ENCODE measurements around the gene CBFA2T2. TPM values are rescaled to one million over a fixed set of nuclear protein-coding genes. Genes with fewer than 3 reads are reported as not detected.
"Not testable (repeated sequence)": the region's sequence is repeated elsewhere in the genome, so short reads cannot be mapped to it uniquely, and the experiment has no call there.

The CBFA2T2 gene
- total RNA-seq, 4 donors from 2014 or later: 31.2 to 51.3 (median 37.8) TPM

GRCh38 chr20:33555755-33556154, 65.9 kb downstream of the CBFA2T2 start:
- no peaks in the 10 kb centered on the region for H3K27me3 ChIP-seq
- peak overlapping the region in 1 of 4 donors; percentile 57 for H3K27ac ChIP-seq
- no peaks in the 10 kb centered on the region for H3K36me3 ChIP-seq
- no peaks in the 10 kb centered on the region for H3K9me3 ChIP-seq
- H3K4me3 ChIP-seq: no peak overlapping the region
- H3K4me1 ChIP-seq: peaks cover 0 to 13% (median 0%) of the 10 kb centered on the region in 4 donors
- TF ChIP-seq, protein P1, sequence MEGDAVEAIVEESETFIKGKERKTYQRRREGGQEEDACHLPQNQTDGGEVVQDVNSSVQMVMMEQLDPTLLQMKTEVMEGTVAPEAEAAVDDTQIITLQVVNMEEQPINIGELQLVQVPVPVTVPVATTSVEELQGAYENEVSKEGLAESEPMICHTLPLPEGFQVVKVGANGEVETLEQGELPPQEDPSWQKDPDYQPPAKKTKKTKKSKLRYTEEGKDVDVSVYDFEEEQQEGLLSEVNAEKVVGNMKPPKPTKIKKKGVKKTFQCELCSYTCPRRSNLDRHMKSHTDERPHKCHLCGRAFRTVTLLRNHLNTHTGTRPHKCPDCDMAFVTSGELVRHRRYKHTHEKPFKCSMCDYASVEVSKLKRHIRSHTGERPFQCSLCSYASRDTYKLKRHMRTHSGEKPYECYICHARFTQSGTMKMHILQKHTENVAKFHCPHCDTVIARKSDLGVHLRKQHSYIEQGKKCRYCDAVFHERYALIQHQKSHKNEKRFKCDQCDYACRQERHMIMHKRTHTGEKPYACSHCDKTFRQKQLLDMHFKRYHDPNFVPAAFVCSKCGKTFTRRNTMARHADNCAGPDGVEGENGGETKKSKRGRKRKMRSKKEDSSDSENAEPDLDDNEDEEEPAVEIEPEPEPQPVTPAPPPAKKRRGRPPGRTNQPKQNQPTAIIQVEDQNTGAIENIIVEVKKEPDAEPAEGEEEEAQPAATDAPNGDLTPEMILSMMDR (IDR thresholded peaks at IDR 0.05): no peak
- TF ChIP-seq POLR2A (IDR thresholded peaks at IDR 0.05): no peak
- no peak for DNase-seq

- Histone ChIP-seq H3K4me1 (peaks cover 0 to 13% (median 0%) of the 10 kb centered on the region in 4 donors), H3K27me3 (no peaks in the 10 kb centered on the region), H3K27ac (peak overlapping the region in 1 of 4 donors; percentile 57), H3K36me3 (no peaks in the 10 kb centered on the region), H3K9me3 (no peaks in the 10 kb centered on the region), H3K4me3 (no peak overlapping the region)
- no peak for DNase-seq
- TF ChIP-seq, protein P1 (IDR thresholded peaks at IDR 0.05): no peak
- TF ChIP-seq POLR2A (IDR thresholded peaks at IDR 0.05): no peak
Observed at GRCh38 chr20:33556246-33556645, 66.3 kb downstream of the CBFA2T2 start.

GRCh38 chr20:33558348-33559144, 68.7 kb downstream of the CBFA2T2 start:
- no peak for DNase-seq
- Histone ChIP-seq H3K27ac (no peak overlapping the region), H3K27me3 (no peaks in the 10 kb centered on the region), H3K9me3 (no peaks in the 10 kb centered on the region), H3K36me3 (no peaks in the 10 kb centered on the region), H3K4me1 (peaks cover 0 to 13% (median 2%) of the 10 kb centered on the region in 4 donors), H3K4me3 (no peak overlapping the region)
- TF ChIP-seq, protein P1 (IDR thresholded peaks at IDR 0.05): no peak
- no peak for TF ChIP-seq POLR2A (IDR thresholded peaks at IDR 0.05)

DNA sequence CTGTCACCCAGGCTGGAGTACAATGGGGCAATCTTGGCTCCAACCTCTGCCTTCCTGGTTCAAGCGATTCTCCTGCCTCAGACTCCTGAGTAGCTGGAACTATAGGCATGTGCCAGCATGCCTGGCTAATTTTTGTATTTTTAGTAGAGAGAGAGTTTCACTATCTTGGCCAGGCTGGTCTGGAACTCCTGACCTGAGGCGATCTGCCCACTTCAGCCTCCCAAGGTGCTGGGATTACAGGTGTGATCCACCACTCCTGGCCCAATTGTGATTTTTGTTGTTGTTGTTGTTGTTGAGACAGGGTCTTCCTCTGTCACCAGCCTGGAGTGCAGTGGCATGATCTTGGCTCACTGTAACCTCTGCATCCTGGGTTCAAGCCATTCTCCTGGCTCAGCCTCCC, 69.3 kb downstream of the CBFA2T2 start:
- Histone ChIP-seq H3K27ac (no peak overlapping the region), H3K4me3 (no peak overlapping the region), H3K4me1 (peaks cover 0 to 10% (median 2%) of the 10 kb centered on the region in 4 donors), H3K9me3 (no peaks in the 10 kb centered on the region), H3K36me3 (no peaks in the 10 kb centered on the region), H3K27me3 (no peaks in the 10 kb centered on the region)
- TF ChIP-seq POLR2A (IDR thresholded peaks at IDR 0.05): no peak
- TF ChIP-seq, protein P1 (IDR thresholded peaks at IDR 0.05): no peak
- no peak for DNase-seq

DNA sequence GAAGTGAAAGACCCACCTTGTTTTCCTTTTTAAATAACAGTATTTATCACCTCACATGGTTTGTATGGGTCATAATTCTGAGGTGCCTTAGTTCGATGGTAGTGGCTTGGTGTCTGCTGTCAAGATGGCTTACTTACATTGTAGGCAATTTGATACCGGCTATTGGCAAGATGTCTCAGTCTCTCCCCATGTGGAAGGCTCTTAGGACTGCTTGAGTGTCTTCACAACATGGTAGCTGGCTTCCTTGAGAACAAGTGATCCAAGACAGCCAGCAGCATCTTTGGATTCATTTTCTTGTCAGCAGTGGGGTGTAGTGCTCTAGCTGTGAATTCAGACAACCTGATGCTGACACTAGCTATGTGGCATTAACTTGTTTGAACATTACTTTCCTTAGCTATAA, 70.1 kb downstream of the CBFA2T2 start:
- no peak for TF ChIP-seq POLR2A (IDR thresholded peaks at IDR 0.05)
- TF ChIP-seq, protein P1 (IDR thresholded peaks at IDR 0.05): no peak
- no peaks in the 10 kb centered on the region for H3K9me3 ChIP-seq
- H3K36me3 ChIP-seq: no peaks in the 10 kb centered on the region
- no peak overlapping the region for H3K4me3 ChIP-seq
- H3K27me3 ChIP-seq: no peaks in the 10 kb centered on the region
- H3K4me1 ChIP-seq: peaks cover 0 to 8% (median 2%) of the 10 kb centered on the region in 4 donors
- DNase-seq: no peak
- H3K27ac ChIP-seq: no peak overlapping the region

GRCh38 chr20:33561053-33561452, 71.2 kb downstream of the CBFA2T2 start:
- H3K4me1 ChIP-seq, H3K27ac ChIP-seq, H3K4me3 ChIP-seq, H3K9me3 ChIP-seq, H3K36me3 ChIP-seq, DNase-seq, H3K27me3 ChIP-seq: not testable (repeated sequence)
